ENCODE results near the gene RIPK1.
"Not testable (repeated sequence)": the region's sequence is repeated elsewhere in the genome, so short reads cannot be mapped to it uniquely, and the experiment has no call there.

- TF ChIP-seq CTCF (IDR thresholded peaks at IDR 0.05; ENCODE audit: low read length); EZH2 (IDR thresholded peaks at IDR 0.05; ENCODE audit: borderline replicate concordance, low read length): not testable (repeated sequence)
Observed at GRCh38 chr6:3063340-3063732, 5.0 kb upstream of the RIPK1 start.

Data from OCI-LY1 (cell line).